Smooth muscle cell (in vitro differentiated cells): Measurements from ENCODE around the gene PNPLA7. TPM values are rescaled to one million over a fixed set of nuclear protein-coding genes. Genes with fewer than 3 reads are reported as not detected.

Experiments used
- DNase-seq: peaks from one replicate; lab custom pipeline; 2025; ENCODE audit not compliant: unreplicated experiment; lab: John Stamatoyannopoulos, UW
- H2AFZ ChIP-seq: fragments of 200-600 bp; sonication (generic); 2 replicates; pipeline ENCODE4 v1.6.0; 2016; ENCODE audit warnings: antibody characterized with exemption, low read depth, mild to moderate bottlenecking
- H3F3A ChIP-seq: fragments of 200-600 bp; sonication (generic); 2 replicates; pipeline ENCODE4 v1.6.0; 2017; ENCODE audit warnings: antibody characterized with exemption, low read depth
- H3K27ac ChIP-seq: fragments of 200-600 bp; sonication (generic); 2 replicates; pipeline ENCODE4 v1.5.1; 2016; ENCODE audit warnings: low read depth, mild to moderate bottlenecking
- H3K27me3 ChIP-seq: fragments of 200-600 bp; sonication (generic); 2 replicates; pipeline ENCODE4 v1.6.1; 2016; ENCODE audit warnings: low read depth, mild to moderate bottlenecking
- H3K36me3 ChIP-seq: fragments of 200-600 bp; sonication (generic); 2 replicates; pipeline ENCODE4 v1.5.1; 2016; ENCODE audit warnings: low read depth
- H3K4me1 ChIP-seq: fragments of 200-600 bp; sonication (generic); 2 replicates; pipeline ENCODE4 v1.5.1; 2016; ENCODE audit warnings: low read depth
- H3K4me2 ChIP-seq: fragments of 200-600 bp; sonication (generic); 2 replicates; pipeline ENCODE4 v1.6.0; 2016; ENCODE audit warnings: mild to moderate bottlenecking
- H3K4me3 ChIP-seq: fragments of 200-600 bp; sonication (generic); 2 replicates; pipeline ENCODE4 v1.5.1; 2016; ENCODE audit warnings: mild to moderate bottlenecking
- H3K79me2 ChIP-seq: fragments of 200-600 bp; sonication (generic); 2 replicates; pipeline ENCODE4 v1.6.0; 2016; ENCODE audit warnings: low read depth, mild to moderate bottlenecking
- H3K9ac ChIP-seq: fragments of 200-600 bp; sonication (generic); 2 replicates; pipeline ENCODE4 v1.6.0; 2016; ENCODE audit warnings: low read depth
- H3K9me3 ChIP-seq: fragments of 200-600 bp; sonication (generic); replicated peaks from 2 replicates; pipeline ENCODE4 v1.5.1; 2016; ENCODE audit warnings: low read depth
- H4K20me1 ChIP-seq: fragments of 200-600 bp; sonication (generic); 2 replicates; pipeline ENCODE4 v1.6.0; 2016; ENCODE audit warnings: low read depth
- whole genome bisulfite sequencing: methylation state at CpG from one replicate; pipeline ENCODE4 v1.1.7; 2016; ENCODE audit warnings: low lambda C conversion rate; 5-methylcytosine and 5-hydroxymethylcytosine counted together
- polyA plus RNA-seq: library from polyadenylated mRNA; unstranded; fragments of >200 nt; fragmentation: Nextera tagmentation; extraction: Ambion mirVana; gene quantifications from 2 replicates; pipeline ENCODE4 v1.2.1, GENCODE V29; 2016
- total RNA-seq: library from RNA; depleted of rRNA; stranded (reverse); fragments of >200 nt; gene quantifications from 2 replicates; pipeline ENCODE4 v1.2.3, GENCODE V29; 2014
- TF ChIP-seq, protein P1 (sequence below): fragments of 200-600 bp; sonication (generic); IDR thresholded peaks from 2 replicates; pipeline ENCODE4 v1.5.1; 2017; ENCODE audit warnings: borderline replicate concordance, mild to moderate bottlenecking, antibody characterized with exemption; ENCODE audit not compliant: insufficient read depth, poor library complexity, severe bottlenecking

The PNPLA7 gene
- total and polyA plus RNA-seq, 2 experiments from 2014 or later = 0.46 to 0.67 TPM

DNA sequence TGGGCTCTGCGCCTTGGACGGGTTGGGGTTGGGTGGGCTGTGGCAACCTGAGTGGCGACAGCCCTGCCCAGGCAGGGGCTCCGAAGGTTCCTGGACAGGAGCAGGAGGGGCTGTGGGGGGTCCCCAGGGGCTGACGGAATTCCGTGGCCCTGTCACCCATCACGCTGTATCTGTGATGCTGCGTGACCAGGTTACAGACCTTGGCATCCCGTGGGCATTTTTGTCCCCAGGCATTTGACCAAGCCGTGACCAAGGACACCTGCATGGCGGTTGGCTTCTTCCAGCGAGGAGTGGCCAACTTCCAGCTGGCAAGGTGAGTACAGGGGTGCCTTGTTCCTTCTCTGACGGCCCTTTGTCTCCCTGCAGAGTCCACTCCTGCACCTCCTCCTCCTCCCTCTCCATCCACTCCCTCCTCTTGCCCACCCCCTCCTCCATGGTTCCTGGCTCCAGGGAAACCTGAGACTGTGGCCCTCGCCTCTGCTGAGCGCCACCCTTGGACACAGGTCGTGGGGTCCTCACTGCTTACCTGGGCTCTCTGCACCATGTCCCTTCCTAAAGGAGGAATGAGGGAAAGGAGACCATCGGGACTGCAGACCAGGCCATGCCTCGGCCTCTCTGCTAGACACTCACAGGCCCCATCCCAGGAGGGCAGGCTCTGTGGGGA, 124.1 kb downstream of the PNPLA7 start:
- H4K20me1 ChIP-seq = no peaks in the 10 kb centered on the region
- H3K36me3 ChIP-seq = no peaks in the 10 kb centered on the region
- H2AFZ ChIP-seq = no peak overlapping the region
- H3K4me1 ChIP-seq = peaks cover 7% of the 10 kb centered on the region
- no peak overlapping the region for H3K9ac ChIP-seq
- H3K4me3 ChIP-seq = no peak overlapping the region
- 87% methylated on average over 18 of the region's 18 CpGs for WGBS
- no peak overlapping the region for H3K4me2 ChIP-seq
- H3K27ac ChIP-seq = no peak overlapping the region
- H3K27me3 ChIP-seq = no peaks in the 10 kb centered on the region
- DNase-seq = no peak
- H3K9me3 ChIP-seq = no peaks in the 10 kb centered on the region
- TF ChIP-seq, protein P1, sequence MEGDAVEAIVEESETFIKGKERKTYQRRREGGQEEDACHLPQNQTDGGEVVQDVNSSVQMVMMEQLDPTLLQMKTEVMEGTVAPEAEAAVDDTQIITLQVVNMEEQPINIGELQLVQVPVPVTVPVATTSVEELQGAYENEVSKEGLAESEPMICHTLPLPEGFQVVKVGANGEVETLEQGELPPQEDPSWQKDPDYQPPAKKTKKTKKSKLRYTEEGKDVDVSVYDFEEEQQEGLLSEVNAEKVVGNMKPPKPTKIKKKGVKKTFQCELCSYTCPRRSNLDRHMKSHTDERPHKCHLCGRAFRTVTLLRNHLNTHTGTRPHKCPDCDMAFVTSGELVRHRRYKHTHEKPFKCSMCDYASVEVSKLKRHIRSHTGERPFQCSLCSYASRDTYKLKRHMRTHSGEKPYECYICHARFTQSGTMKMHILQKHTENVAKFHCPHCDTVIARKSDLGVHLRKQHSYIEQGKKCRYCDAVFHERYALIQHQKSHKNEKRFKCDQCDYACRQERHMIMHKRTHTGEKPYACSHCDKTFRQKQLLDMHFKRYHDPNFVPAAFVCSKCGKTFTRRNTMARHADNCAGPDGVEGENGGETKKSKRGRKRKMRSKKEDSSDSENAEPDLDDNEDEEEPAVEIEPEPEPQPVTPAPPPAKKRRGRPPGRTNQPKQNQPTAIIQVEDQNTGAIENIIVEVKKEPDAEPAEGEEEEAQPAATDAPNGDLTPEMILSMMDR = no peak
- H3K79me2 ChIP-seq = peaks cover 7% of the 10 kb centered on the region
- no peaks in the 10 kb centered on the region for H3F3A ChIP-seq

DNA sequence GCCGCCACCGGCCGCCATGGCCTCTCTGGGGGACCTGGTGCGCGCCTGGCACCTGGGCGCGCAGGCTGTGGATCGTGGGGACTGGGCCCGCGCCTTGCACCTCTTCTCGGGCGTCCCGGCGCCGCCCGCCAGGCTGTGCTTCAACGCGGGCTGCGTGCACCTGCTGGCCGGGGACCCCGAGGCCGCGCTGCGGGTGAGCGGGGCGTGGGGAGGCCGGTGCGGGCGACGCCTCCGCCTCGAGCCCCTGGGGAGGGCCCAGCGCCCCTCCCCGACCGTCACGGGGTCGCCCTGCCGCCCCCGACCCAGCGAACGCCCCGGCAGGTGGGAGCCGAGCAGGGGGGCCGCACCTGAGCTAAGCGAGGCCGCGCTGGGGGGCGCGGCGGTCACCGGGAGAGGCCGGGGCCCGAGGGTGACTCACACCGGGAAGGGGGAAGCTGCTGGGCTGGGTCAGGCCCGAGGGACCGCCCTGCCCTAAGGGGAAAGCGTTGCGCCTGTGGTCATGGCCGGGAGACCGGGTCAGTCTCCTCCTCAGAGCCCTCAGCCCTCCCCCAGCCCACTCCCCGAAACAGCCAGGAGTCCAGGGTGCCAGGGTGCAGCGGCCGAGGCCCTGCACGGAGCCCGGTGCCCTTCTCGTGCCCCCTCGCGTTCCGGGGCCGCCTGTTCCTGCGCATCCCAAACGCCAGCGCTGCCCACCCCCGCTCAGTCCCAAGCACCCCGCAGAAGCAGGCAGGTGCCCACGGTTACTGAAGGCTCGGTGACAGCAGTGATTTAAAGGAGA, 126.5 kb downstream of the PNPLA7 start:
- H3K4me3 ChIP-seq = peak overlapping the region; percentile 94
- H2AFZ ChIP-seq = peak overlapping the region; percentile 69
- TF ChIP-seq, protein P1 = no peak
- 45% methylated on average over 30 of the region's 77 CpGs for WGBS
- no peaks in the 10 kb centered on the region for H4K20me1 ChIP-seq
- no peak overlapping the region for H3K9ac ChIP-seq
- H3K27ac ChIP-seq = no peak overlapping the region
- H3K27me3 ChIP-seq = no peaks in the 10 kb centered on the region
- H3F3A ChIP-seq = no peaks in the 10 kb centered on the region
- H3K4me2 ChIP-seq = peak overlapping the region; percentile 92
- no peak for DNase-seq
- H3K9me3 ChIP-seq = no peaks in the 10 kb centered on the region
- peaks cover 7% of the 10 kb centered on the region for H3K4me1 ChIP-seq
- H3K79me2 ChIP-seq = peaks cover 17% of the 10 kb centered on the region
- H3K36me3 ChIP-seq = no peaks in the 10 kb centered on the region

DNA sequence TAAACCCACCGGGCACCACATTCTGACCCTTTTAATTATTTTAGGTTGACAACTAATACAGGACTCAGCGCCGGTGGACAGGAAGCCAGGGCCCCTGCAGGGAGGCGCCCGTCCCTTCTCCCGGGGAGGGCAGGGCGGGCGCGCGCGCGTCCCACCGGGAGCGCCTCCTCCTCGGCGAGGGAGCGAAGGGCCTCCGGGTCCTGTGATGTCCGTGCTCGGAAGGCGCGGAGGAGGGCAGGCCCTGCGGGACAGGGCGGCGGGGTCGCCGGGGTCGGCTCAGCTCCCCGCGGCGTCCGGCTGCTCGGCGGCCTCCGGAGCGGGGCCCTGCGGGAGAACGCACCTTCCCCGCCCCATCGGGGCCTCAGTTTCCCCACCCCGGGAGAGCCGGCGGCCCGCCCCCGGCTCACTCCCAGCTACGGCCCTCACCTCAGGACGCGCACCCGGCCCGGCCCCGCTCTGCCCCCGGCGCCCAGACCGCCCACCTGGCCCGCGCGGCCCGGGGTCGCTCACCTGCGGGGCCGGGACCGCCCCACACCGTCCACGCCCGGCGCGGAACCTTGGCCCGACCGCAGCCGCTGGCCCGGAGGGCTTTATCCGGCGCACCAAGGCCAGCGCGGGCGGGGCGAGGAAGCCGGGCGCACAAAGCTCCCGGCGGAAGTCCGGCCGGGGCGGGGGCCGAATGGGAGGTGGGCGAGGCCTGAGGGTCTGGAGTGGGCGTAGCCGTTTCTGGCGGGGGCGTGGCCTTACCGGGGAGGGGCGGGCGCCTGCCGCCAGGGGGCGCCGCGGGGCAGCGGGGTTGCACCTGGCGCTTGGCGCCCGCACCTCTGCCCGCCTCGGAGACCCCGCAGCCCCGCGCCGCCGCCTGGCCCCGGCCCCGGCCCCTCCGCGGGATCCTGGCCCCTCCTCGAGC, 127.3 kb downstream of the PNPLA7 start, which contains the start of the genes EXD3 and NOXA1:
Gene EXD3, minus strand, starts transcription at position 559 of the 910 bp plus-strand sequence. CDS start 27,805 bp downstream, outside the sequence.
Gene NOXA1, plus strand, starts transcription at position 790 of the 910 bp plus-strand sequence. CDS start 137 bp downstream, outside the sequence.
- peak within 1 kb of the TSS; percentile 70 for H3K9ac ChIP-seq
- H3K27ac ChIP-seq = no peak within 1 kb of the TSS
- peak within 1 kb of the TSS; percentile 94 for H3K4me3 ChIP-seq
- H3K36me3 ChIP-seq = no peaks in the 10 kb centered on the region
- H3K9me3 ChIP-seq = no peaks in the 10 kb centered on the region
- peak within 1 kb of the TSS; percentile 98 for H2AFZ ChIP-seq
- WGBS = under 1% methylated on average over 71 of the region's 113 CpGs
- no peaks in the 10 kb centered on the region for H3F3A ChIP-seq
- DNase-seq = peak; percentile 72
- peaks cover 7% of the 10 kb centered on the region for H3K4me1 ChIP-seq
- TF ChIP-seq, protein P1 = peak; percentile 63
- peaks cover 19% of the 10 kb centered on the region for H3K79me2 ChIP-seq
- no peaks in the 10 kb centered on the region for H4K20me1 ChIP-seq
- H3K4me2 ChIP-seq = peak within 1 kb of the TSS; percentile 92
- H3K27me3 ChIP-seq = no peaks in the 10 kb centered on the region
